Activated CD4-positive, CD25-positive, alpha-beta regulatory T cell treated with anti-CD3 and anti-CD28 coated beads, Interleukin-2, amount 50 U/mL, for 16 hours (primary cell): ENCODE measurements around the gene NDUFB2.
"Not testable (repeated sequence)": the region's sequence is repeated elsewhere in the genome, so short reads cannot be mapped to it uniquely, and the experiment has no call there.

Source experiments
- DNase-seq: peaks from one replicate; pipeline ENCODE4 v3.0.0-alpha.2; 2020; ENCODE audit warnings: low read depth, low spot score

The NDUFB2 gene

DNA sequence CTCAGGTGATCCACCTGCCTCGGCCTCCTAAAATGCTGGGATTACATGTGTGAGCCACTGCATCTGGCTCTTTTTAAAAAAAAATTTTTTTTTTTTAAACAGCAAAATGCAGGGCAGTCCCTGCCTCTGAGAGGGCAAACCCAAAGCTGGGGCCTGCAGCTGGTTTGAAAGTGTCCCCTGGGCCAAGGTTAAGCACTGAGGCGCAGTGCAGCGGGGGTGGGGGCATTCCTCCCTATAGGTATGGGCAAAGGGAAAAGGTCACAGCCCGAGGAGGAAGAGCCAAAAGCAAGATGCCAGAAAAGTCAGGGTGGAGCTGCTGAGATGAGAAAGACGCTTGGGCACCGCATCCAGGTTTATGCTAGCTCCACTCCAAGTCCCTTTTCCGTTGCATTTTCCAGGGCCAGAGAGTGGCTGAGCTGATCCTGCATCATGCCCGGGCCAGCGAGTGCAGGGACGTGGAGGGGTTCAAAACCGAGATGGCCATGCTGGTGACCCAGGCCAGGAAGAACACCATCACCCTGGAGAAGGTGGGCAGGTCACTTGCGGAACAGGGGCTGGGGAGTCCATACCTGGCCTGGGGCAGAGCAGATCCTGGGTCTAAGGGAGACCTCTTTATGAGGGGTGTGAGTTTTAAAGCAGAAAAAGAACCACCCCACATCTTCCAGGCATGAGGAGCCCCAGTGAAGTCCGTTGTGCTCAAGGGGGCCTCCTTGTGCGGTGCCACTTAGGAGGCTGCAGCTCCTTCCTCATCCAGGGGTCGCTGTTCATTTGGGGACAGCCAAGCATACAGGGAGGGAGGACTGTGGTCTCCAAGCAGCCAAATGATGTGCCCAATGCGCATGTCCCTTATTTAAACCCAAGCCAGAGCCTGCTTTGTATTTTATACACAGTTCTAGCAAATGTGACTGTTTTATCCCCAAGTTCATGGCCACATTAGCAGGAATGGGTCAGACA, 7.0 kb upstream of the NDUFB2 start:
- no peak for DNase-seq

DNA sequence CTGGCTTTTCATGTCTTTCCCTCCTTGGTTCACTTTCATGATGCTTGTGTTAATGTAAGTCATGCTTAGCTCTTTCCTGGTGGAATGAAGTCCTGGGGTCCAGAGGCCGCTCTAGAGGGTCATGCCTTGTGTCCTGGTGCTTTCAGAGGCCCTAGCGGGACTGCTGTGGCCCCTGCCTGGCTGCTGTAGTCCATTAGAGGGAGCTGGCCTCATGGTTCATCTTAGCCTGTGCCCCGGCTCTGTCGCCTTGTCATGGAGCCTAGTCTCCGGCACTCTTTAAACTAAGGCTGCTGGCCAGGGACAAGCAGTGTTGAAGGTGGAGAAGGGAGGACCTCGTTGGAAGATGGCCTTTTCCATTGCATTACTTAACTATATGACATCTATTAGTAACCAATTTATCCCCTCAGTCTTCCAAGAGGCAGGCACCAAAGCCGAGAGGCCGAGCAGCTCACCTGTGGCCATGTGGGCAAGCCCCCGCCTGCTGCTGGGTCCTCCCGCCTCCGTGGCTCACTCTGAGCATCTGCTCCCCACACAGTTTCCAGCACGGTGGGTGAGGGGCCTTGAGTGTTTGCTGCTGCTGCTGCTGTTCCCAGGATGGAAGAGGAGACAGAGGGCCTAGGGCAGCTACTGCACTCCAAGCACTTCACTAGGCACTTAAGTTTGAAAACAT, 5.0 kb upstream of the NDUFB2 start:
- no peak for DNase-seq

- not testable (repeated sequence) for DNase-seq
Measured at GRCh38 chr7:140693849-140694248, 2.7 kb upstream of the NDUFB2 start.

GRCh38 chr7:140694592-140694991, 1.9 kb upstream of the NDUFB2 start:
- no peak for DNase-seq

- no peak for DNase-seq
Measured at GRCh38 chr7:140695381-140695780, 1.1 kb upstream of the NDUFB2 start.

GRCh38 chr7:140696024-140696679, 356 bp upstream of the NDUFB2 start:
- peak; percentile 84 for DNase-seq

DNA sequence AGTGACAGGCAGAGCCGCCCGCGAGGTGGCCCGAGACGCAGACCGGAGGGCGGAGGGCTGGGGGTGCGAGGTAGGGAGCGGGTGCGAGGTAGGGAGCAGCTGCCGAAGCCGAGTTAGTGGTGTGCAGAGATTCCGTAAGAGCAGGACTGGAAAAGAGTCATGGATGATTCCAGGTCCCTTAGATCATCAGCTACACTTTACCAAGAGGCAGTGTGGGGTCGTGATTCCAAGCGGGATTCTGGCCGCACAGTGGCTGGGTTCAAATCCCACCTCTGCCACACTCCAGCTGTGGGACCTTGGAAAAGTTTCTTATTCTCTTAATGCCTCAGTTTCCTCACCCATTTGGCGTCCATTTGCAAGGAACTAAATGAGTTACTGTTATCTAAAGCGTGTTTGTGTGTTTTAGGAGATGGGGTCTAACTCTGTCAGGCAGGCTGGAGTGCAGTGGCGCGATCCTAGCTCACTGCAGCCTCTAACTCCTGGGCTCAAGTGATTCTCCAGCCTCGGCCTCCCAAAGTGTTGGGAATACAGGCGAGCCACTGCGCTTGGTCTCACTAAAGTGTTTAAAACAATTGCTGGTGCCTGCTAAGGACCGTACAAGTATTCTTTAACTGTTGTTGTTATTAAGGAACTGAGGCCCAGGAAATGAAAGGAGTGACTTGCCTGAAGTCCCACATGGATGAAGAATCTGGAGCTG, 1.1 kb downstream of the NDUFB2 start:
- no peak for DNase-seq

- DNase-seq: no peak
Measured at GRCh38 chr7:140698477-140698876, 2.0 kb downstream of the NDUFB2 start.

- DNase-seq: no peak
Measured at GRCh38 chr7:140702774-140703173, 6.3 kb downstream of the NDUFB2 start.

DNA sequence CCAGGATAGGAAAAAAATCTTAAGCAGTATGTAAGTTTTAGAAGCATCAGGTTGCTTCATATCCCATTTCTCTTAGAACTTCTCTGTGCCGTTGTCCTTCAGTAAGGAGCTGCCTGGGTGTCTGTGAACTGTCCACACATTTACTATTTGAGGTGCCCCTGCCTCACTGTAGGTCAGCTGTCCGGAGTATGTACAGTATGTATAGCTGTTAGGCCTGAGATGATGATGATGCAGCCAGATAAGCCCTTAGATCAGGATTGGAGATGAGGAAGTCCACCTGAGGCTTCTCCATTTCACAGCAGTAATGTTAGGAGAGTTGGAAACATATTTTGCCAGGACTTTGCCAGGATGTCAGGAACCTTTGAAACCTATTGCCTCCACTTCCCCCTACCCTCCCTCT, 7.7 kb downstream of the NDUFB2 start:
- DNase-seq: no peak

DNA sequence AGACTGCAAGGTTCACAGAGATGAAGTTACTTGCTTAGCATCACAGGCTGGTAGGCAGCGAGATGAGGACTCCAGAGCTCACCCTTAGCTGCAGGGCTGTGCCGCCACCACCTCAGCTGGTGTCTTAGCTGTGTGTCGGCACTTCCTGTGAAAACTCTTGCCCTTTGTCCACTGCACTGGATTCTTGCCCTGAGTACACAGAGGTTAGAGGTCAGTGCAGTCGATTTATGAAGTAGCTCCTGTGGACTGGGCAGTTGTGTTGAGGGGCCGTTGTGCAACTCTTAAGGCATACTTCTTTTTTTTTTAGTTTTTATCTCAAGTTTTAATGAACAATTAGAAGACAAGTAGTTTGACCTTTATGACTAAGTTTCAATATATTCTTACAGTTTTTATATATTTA, 10.6 kb downstream of the NDUFB2 start:
- DNase-seq: no peak

GRCh38 chr7:140708764-140709163, 12.3 kb downstream of the NDUFB2 start:
- DNase-seq: not testable (repeated sequence)

GRCh38 chr7:140712392-140712791, 15.9 kb downstream of the NDUFB2 start:
- DNase-seq: not testable (repeated sequence)

- DNase-seq: no peak
Measured at GRCh38 chr7:140714331-140715040, 18.0 kb downstream of the NDUFB2 start.

- DNase-seq: no peak
Measured at GRCh38 chr7:140719721-140720120, 23.2 kb downstream of the NDUFB2 start.

DNA sequence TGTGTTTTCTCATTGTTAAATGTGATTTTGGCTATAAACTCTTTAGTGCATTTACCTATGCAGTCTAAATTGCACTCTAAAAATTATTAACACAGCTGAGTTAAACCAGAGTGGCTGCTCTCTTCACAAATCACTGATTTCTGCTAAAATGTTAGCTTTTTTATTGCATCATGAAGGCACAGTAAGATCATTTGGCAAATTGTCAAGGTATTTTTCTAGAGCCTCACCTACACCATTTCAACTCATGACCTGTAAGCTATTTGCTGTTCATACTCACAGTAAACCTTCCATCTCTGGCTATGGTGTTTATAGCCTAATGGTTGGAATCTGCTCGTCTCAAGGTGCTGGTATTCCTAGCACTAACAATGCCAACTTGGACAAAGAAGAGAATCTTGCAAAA, 25.7 kb downstream of the NDUFB2 start:
- DNase-seq: no peak

DNA sequence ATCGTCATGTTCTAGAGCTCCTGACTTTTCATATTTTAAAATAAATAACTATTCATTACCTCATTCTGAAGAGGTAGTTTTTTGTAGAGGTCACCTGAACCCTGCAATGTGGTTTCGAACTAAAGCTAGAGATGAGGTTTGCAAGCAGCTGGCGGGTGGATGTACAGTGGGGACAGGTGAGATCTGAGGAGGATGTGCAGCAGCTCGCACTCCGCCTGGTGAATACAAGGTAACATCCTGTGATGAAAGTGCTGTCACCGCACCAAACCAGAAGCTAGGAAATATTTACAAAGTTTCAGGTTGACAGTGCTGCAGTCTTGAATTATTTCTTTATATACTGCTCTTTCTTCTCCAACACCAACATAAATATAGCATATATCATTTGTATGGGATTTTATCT, 26.5 kb downstream of the NDUFB2 start:
- no peak for DNase-seq

- no peak for DNase-seq
Measured at GRCh38 chr7:140723574-140723973, 27.1 kb downstream of the NDUFB2 start.

- DNase-seq: no peak
Measured at GRCh38 chr7:140724706-140725105, 28.2 kb downstream of the NDUFB2 start.

DNA sequence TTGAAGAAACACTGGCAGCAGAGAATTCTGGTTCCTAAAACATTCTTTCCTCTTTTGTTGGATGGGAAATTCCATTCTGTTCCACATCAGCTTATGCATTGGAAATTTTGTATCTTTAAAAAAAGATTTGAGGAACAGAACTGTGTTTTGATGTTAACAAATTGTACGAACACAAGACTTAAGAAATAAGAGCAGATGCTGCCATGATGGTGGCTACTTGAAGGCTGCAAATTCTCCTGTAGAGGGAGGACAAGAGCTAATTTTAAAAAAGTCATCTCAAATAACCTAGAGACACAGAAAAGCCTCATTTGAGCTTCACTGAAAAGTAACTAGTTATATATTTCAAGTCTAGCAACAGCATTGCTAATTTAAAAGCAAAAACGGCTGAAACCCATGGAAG, 29.8 kb downstream of the NDUFB2 start:
- DNase-seq: no peak

DNA sequence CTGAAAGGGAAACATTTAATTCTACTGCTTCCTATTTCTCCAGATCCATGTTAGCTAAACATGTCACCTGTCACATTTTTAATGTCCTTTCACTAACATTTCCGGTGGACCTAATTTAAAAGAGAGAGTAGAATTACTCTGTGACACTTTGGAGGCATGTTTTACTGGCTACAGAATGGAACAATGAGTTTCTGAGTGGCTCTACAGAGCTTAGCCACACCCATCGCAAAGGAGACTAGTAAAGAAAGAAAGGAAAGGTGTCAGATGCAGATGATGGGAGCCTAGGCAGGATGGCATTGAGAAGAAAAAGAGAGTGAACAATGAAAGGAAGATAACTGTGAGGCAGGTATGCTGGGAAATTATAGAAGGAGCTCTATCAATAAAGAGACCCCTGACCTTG, 35.9 kb downstream of the NDUFB2 start:
- DNase-seq: no peak
